K562 (cell line): ENCODE results near the gene SOX18. TPM values are rescaled to one million over a fixed set of nuclear protein-coding genes. Genes with fewer than 3 reads are reported as not detected.

ENCODE experiments used
- polyA plus RNA-seq, 8 experiments: library from polyadenylated mRNA; depleted of rRNA in 4 of 8; stranded (reverse) in 5 of 8; unstranded in 3 of 8; fragments of >200 nt; fragmentation: Nextera tagmentation in 2 of 8; fragmentation: Illumina TruSeq in 1 of 8; extraction: Ambion mirVana in 2 of 8; extraction: Trizol in 1 of 8; gene quantifications; 2 replicates each; pipeline versions ENCODE4 v1.2.1 to v1.2.3, GENCODE V29; 2011 to 2014; ENCODE audit warnings: inconsistent platforms in 1 of 8, missing spikeins in 1 of 8
- total RNA-seq, 7 experiments: library from RNA; depleted of rRNA in 6 of 7; stranded (reverse); fragments of >200 nt in 6 of 7; fragmentation: Illumina TruSeq in 2 of 7; extraction: Trizol in 2 of 7; gene quantifications; 2 replicates each; pipeline versions ENCODE4 v1.2.1 to v1.2.3, GENCODE V29; 2011 to 2021; ENCODE audit warnings: low replicate concordance in 1 of 7
- TF ChIP-seq, protein P1 (sequence below), 2 experiments: fragments of 450-650 bp; formaldehyde crosslinking in 1 of 2; IDR thresholded peaks; 2 replicates each; pipeline versions ENCODE4 v1.4.0 to v1.6.1; 2014 to 2020; ENCODE audit warnings: mild to moderate bottlenecking in 2 of 2, borderline replicate concordance in 1 of 2, low read depth in 1 of 2

Gene SOX18
- total and polyA plus RNA-seq, 9 of the 15 experiments (the other 6 are each of a cell fraction or from before 2014, with no cell fraction given): 0.15 to 19.8 (median 0.33) TPM

DNA sequence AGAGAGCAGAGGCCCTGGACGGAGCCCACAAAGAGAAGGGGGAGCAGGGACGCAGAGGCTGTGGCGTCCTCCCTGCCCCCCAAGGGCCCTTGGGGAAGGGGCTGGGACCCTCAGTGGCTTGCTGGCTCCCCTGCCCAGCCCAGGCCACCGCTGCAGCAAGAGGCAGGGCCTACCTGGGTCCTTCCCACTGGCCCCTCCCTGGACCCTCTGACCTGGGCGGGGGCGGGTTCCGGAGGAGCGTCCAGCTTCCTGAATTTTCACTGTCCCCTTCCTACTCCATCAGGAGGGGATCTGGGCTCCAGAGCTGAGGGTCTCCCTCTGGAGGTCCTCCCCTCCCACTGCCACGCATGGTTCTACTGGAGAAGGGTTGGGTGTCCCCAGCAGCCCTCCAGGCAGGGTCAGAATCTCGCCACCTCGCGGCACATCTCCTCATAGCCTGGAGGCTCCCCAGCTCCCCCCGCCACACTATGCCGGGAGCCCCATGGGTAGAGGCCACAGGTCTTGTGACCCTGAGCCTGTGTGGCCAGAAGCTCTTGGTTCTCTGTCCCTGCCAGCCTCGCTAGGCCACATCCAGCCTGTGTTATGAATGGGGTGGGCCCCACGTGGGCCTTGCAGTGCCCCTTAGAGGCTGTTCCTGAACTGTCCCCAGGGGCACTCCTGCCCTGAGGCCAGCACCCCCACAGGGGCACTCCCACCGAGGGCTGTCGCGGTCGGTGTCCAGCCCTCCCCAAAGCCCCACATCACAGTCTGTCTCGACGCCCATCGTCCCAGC is 1.0 kb upstream of the SOX18 start (continued):
- TF ChIP-seq, protein P1, sequence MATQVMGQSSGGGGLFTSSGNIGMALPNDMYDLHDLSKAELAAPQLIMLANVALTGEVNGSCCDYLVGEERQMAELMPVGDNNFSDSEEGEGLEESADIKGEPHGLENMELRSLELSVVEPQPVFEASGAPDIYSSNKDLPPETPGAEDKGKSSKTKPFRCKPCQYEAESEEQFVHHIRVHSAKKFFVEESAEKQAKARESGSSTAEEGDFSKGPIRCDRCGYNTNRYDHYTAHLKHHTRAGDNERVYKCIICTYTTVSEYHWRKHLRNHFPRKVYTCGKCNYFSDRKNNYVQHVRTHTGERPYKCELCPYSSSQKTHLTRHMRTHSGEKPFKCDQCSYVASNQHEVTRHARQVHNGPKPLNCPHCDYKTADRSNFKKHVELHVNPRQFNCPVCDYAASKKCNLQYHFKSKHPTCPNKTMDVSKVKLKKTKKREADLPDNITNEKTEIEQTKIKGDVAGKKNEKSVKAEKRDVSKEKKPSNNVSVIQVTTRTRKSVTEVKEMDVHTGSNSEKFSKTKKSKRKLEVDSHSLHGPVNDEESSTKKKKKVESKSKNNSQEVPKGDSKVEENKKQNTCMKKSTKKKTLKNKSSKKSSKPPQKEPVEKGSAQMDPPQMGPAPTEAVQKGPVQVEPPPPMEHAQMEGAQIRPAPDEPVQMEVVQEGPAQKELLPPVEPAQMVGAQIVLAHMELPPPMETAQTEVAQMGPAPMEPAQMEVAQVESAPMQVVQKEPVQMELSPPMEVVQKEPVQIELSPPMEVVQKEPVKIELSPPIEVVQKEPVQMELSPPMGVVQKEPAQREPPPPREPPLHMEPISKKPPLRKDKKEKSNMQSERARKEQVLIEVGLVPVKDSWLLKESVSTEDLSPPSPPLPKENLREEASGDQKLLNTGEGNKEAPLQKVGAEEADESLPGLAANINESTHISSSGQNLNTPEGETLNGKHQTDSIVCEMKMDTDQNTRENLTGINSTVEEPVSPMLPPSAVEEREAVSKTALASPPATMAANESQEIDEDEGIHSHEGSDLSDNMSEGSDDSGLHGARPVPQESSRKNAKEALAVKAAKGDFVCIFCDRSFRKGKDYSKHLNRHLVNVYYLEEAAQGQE (IDR thresholded peaks at IDR 0.05; ENCODE audit: borderline replicate concordance): 0 out of 2 replicates have a peak, but pooled peaks have one; percentile 5
- TF ChIP-seq, protein P1 (CRISPR knock-in tag; IDR thresholded peaks at IDR 0.05; ENCODE audit: low read depth): no peak
